HepG2 (cell line): ENCODE results near the gene RERE. TPM values are rescaled to one million over a fixed set of nuclear protein-coding genes. Genes with fewer than 3 reads are reported as not detected.

Experiments used
- ARID2 ChIP-seq: sonication (generic); formaldehyde crosslinking; IDR thresholded peaks from 2 replicates; pipeline ENCODE4 v1.8.1; 2022; ENCODE audit warnings: mild to moderate bottlenecking, missing genetic modification reagents, borderline replicate concordance
- ARID4A ChIP-seq: sonication (generic); formaldehyde crosslinking; IDR thresholded peaks from 2 replicates; pipeline ENCODE4 v1.5.0; 2020; ENCODE audit warnings: mild to moderate bottlenecking, missing genetic modification reagents, borderline replicate concordance
- ARID5B ChIP-seq: IDR thresholded peaks from 2 replicates; pipeline ENCODE4 v1.4.0; 2020; ENCODE audit warnings: mild to moderate bottlenecking, missing genetic modification reagents
- DR1 ChIP-seq: sonication (generic); formaldehyde crosslinking; IDR thresholded peaks from 2 replicates; pipeline ENCODE4 v1.8.0; 2021; ENCODE audit warnings: mild to moderate bottlenecking, missing genetic modification reagents, inconsistent platforms
- EHMT2 ChIP-seq: fragments of 200-600 bp; sonication (generic); IDR thresholded peaks from 2 replicates; pipeline ENCODE4 v1.7.0; 2017; ENCODE audit warnings: antibody characterized with exemption, low read depth, low read length, borderline replicate concordance
- FOXA3 ChIP-seq: IDR thresholded peaks from 2 replicates; pipeline ENCODE4 v1.6.1; 2016; ENCODE audit warnings: missing genetic modification reagents, missing compliant biosample characterization
- GATAD2A ChIP-seq: IDR thresholded peaks from 2 replicates; pipeline ENCODE4 v1.6.1; 2016
- HES4 ChIP-seq: sonication (generic); formaldehyde crosslinking; IDR thresholded peaks from 2 replicates; pipeline ENCODE4 v1.9.0; 2021; ENCODE audit warnings: mild to moderate bottlenecking, missing genetic modification reagents, borderline replicate concordance
- MTF2 ChIP-seq: sonication (generic); formaldehyde crosslinking; IDR thresholded peaks from 2 replicates; pipeline ENCODE4 v1.5.0; 2020; ENCODE audit warnings: missing genetic modification reagents, borderline replicate concordance
- NAIF1 ChIP-seq: sonication (generic); formaldehyde crosslinking; IDR thresholded peaks from 2 replicates; pipeline ENCODE4 v1.5.0; 2020; ENCODE audit warnings: mild to moderate bottlenecking, missing genetic modification reagents, borderline replicate concordance
- PCBP1 ChIP-seq: fragments of 200-400 bp; formaldehyde crosslinking; IDR thresholded peaks from 2 replicates; pipeline ENCODE4 v1.6.1; 2017; ENCODE audit warnings: mild to moderate bottlenecking, low read depth, low read length, borderline replicate concordance
- PHF20 ChIP-seq: sonication (generic); formaldehyde crosslinking; IDR thresholded peaks from 2 replicates; pipeline ENCODE4 v1.5.0; 2020; ENCODE audit warnings: mild to moderate bottlenecking, missing genetic modification reagents
- SAP130 ChIP-seq: IDR thresholded peaks from 2 replicates; pipeline ENCODE4 v1.6.1; 2016; ENCODE audit warnings: low read depth
- SETDB1 ChIP-seq: sonication (generic); formaldehyde crosslinking; IDR thresholded peaks from 2 replicates; pipeline ENCODE4 v1.5.1; 2020; ENCODE audit warnings: missing genetic modification reagents, mild to moderate bottlenecking, borderline replicate concordance
- STAG1 ChIP-seq: sonication (generic); formaldehyde crosslinking; IDR thresholded peaks from 2 replicates; pipeline ENCODE4 v1.4.0; 2020; ENCODE audit warnings: missing genetic modification reagents
- ZNF607 ChIP-seq: sonication (generic); formaldehyde crosslinking; IDR thresholded peaks from 2 replicates; pipeline ENCODE4 v1.5.1; 2020; ENCODE audit warnings: missing genetic modification reagents, mild to moderate bottlenecking, borderline replicate concordance
- polyA plus RNA-seq, 8 experiments: library from polyadenylated mRNA; depleted of rRNA in 3 of 8; stranded (reverse) in 7 of 8; unstranded in 1 of 8; fragments of >200 nt; fragmentation: Illumina TruSeq in 4 of 8; extraction: Trizol in 4 of 8; gene quantifications; 2 replicates each; pipeline versions ENCODE4 v1.2.1 to v1.2.3, GENCODE V29; 2011 to 2016; ENCODE audit warnings: low read depth in 4 of 8, missing spikeins in 1 of 8, mixed read lengths in 1 of 8; ENCODE audit not compliant: insufficient read depth in 1 of 8
- total RNA-seq, 5 experiments: library from RNA; depleted of rRNA; stranded (reverse); fragments of >200 nt; fragmentation: Illumina TruSeq; extraction: Trizol; gene quantifications; 2 replicates each; pipeline ENCODE4 v1.2.3, GENCODE V29; 2016; ENCODE audit warnings: low read depth in 1 of 5
- TF ChIP-seq, protein P1 (sequence below): sonication (generic); formaldehyde crosslinking; IDR thresholded peaks from 2 replicates; pipeline ENCODE4 v1.9.0; 2022; ENCODE audit warnings: missing genetic modification reagents, mild to moderate bottlenecking, borderline replicate concordance
- TF ChIP-seq, protein P2 (sequence below): sonication (generic); formaldehyde crosslinking; IDR thresholded peaks from 2 replicates; pipeline ENCODE4 v1.5.1; 2020; ENCODE audit warnings: mild to moderate bottlenecking, moderate library complexity, missing genetic modification reagents

RERE gene
- total and polyA plus RNA-seq, 2 of the 13 experiments (the other 11 are each of a cell fraction or from before 2014, with no cell fraction given) = 18.3 to 21.9 TPM

DNA sequence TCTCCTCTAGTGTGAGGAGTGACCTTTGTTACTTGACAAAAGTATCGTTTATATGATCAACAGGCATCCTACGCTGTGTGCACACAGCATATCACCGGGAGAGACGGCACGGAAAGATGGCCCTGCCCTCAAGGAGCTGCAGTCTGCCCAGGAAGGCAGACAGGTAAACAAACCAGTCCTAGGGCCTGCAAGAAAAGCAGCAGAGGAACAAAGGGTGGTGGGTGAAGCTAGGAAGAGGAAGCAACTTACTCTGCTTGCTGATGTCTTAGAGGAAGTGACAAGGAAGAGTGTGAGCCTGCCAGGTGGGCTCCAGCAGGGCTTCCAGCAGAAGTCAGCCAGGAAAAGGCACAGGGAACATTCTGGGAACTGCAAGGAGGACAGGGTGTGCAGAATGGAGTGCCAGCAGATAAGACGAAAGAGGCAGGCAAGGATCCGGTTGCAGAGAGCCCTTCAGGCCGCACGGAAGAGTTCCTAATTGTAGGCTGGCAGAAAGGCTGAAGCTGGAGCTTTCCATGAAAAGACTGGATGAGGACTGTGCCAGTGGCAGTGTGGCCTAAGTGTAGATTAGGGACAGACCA lies 392.8 kb downstream of the RERE start (continued):
- no peak for TF ChIP-seq SETDB1 (CRISPR knock-in tag)
- TF ChIP-seq, protein P1, sequence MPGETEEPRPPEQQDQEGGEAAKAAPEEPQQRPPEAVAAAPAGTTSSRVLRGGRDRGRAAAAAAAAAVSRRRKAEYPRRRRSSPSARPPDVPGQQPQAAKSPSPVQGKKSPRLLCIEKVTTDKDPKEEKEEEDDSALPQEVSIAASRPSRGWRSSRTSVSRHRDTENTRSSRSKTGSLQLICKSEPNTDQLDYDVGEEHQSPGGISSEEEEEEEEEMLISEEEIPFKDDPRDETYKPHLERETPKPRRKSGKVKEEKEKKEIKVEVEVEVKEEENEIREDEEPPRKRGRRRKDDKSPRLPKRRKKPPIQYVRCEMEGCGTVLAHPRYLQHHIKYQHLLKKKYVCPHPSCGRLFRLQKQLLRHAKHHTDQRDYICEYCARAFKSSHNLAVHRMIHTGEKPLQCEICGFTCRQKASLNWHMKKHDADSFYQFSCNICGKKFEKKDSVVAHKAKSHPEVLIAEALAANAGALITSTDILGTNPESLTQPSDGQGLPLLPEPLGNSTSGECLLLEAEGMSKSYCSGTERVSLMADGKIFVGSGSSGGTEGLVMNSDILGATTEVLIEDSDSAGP (CRISPR knock-in tag) = 0 out of 2 replicates have a peak, but pooled peaks have one; percentile 65
- no peak for TF ChIP-seq GATAD2A (CRISPR knock-in tag)
- no peak for TF ChIP-seq EHMT2
- no peak for TF ChIP-seq STAG1 (CRISPR knock-in tag)
- no peak for TF ChIP-seq ARID5B
- TF ChIP-seq ARID4A (CRISPR knock-in tag) = 0 out of 2 replicates have a peak, but pooled peaks have one; percentile 10
- peak; percentile 1; the same call in 1 of the 2 replicates for TF ChIP-seq DR1 (CRISPR knock-in tag)
- peak; percentile 43; the same call in 1 of the 2 replicates for TF ChIP-seq NAIF1 (CRISPR knock-in tag)
- TF ChIP-seq ARID2 = 0 out of 2 replicates have a peak, but pooled peaks have one; percentile 37
- TF ChIP-seq MTF2 (CRISPR knock-in tag) = no peak
- no peak for TF ChIP-seq PCBP1
- TF ChIP-seq, protein P2, sequence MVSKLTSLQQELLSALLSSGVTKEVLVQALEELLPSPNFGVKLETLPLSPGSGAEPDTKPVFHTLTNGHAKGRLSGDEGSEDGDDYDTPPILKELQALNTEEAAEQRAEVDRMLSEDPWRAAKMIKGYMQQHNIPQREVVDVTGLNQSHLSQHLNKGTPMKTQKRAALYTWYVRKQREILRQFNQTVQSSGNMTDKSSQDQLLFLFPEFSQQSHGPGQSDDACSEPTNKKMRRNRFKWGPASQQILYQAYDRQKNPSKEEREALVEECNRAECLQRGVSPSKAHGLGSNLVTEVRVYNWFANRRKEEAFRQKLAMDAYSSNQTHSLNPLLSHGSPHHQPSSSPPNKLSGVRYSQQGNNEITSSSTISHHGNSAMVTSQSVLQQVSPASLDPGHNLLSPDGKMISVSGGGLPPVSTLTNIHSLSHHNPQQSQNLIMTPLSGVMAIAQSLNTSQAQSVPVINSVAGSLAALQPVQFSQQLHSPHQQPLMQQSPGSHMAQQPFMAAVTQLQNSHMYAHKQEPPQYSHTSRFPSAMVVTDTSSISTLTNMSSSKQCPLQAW = no peak
- 0 out of 2 replicates have a peak, but pooled peaks have one; percentile 10 for TF ChIP-seq SAP130 (CRISPR knock-in tag)
- TF ChIP-seq FOXA3 (CRISPR knock-in tag) = 0 out of 2 replicates have a peak, but pooled peaks have one; percentile 36
- TF ChIP-seq HES4 = no peak
- no peak for TF ChIP-seq PHF20 (CRISPR knock-in tag)
- TF ChIP-seq ZNF607 (CRISPR knock-in tag) = no peak
